K562 (cell line): ENCODE results near the gene GTPBP6. TPM values are rescaled to one million over a fixed set of nuclear protein-coding genes. Genes with fewer than 3 reads are reported as not detected.

Experiments
- ARID1B ChIP-seq: fragments of 450-650 bp; IDR thresholded peaks from 2 replicates; pipeline ENCODE4 v1.6.1; 2016; ENCODE audit warnings: antibody characterized with exemption, mild to moderate bottlenecking, inconsistent platforms
- ATF2 ChIP-seq: sonication (generic); formaldehyde crosslinking; IDR thresholded peaks from 2 replicates; pipeline ENCODE4 v1.8.1; 2022; ENCODE audit warnings: missing genetic modification reagents
- C11orf30 ChIP-seq: fragments of 450-650 bp; IDR thresholded peaks from 2 replicates; pipeline ENCODE4 v1.6.1; 2016; ENCODE audit warnings: low read depth, mild to moderate bottlenecking
- CREB5 ChIP-seq: fragments of 250-450 bp; sonication (Bioruptor Pico); IDR thresholded peaks from 2 replicates; pipeline ENCODE4 v1.5.0; 2020; ENCODE audit warnings: mild to moderate bottlenecking
- DMBX1 ChIP-seq: fragments of 250-450 bp; sonication (Bioruptor Pico); IDR thresholded peaks from 2 replicates; pipeline ENCODE4 v1.8.0; 2022; ENCODE audit warnings: inconsistent platforms, mild to moderate bottlenecking, moderate library complexity, borderline replicate concordance
- HINFP ChIP-seq: fragments of 450-650 bp; conservative IDR thresholded peaks from 2 replicates; pipeline ENCODE4 v1.6.1; 2016; ENCODE audit warnings: missing genetic modification characterization, low read depth, mild to moderate bottlenecking, control low read depth, missing compliant biosample characterization
- HNRNPL ChIP-seq: fragments of 200-400 bp; formaldehyde crosslinking; IDR thresholded peaks from 2 replicates; pipeline ENCODE4 v1.6.1; 2017; ENCODE audit warnings: low read depth, mild to moderate bottlenecking, low read length
- KLF13 ChIP-seq: fragments of 450-650 bp; IDR thresholded peaks from 2 replicates; pipeline ENCODE4 v1.6.1; 2016; ENCODE audit warnings: missing genetic modification characterization, low read depth, mild to moderate bottlenecking, missing compliant biosample characterization, moderate library complexity, borderline replicate concordance
- MEF2A ChIP-seq: IDR thresholded peaks from 2 replicates; pipeline ENCODE4 v1.6.1; 2011; ENCODE audit warnings: low read depth, mild to moderate bottlenecking, low read length, moderate library complexity; ENCODE audit not compliant: control insufficient read depth
- NCOA4 ChIP-seq: fragments of 450-650 bp; IDR thresholded peaks from 2 replicates; pipeline ENCODE4 v1.6.1; 2018; ENCODE audit warnings: mild to moderate bottlenecking; ENCODE audit not compliant: partially characterized antibody
- NR1H2 ChIP-seq: sonication (generic); formaldehyde crosslinking; IDR thresholded peaks from 2 replicates; pipeline ENCODE4 v1.4.0; 2020; ENCODE audit warnings: mild to moderate bottlenecking, missing genetic modification reagents
- RBFOX2 ChIP-seq: fragments of 200-400 bp; formaldehyde crosslinking; IDR thresholded peaks from 2 replicates; pipeline ENCODE4 v1.6.1; 2017; ENCODE audit warnings: low read depth, mild to moderate bottlenecking, low read length, moderate library complexity
- SAP30 ChIP-seq: fragments of 200-600 bp; sonication (generic); IDR thresholded peaks from 2 replicates; pipeline ENCODE4 v1.6.1; 2012; ENCODE audit warnings: borderline replicate concordance, low read depth, mild to moderate bottlenecking, moderate library complexity, low read length, control low read depth, inconsistent platforms; ENCODE audit not compliant: insufficient read depth, poor library complexity, severe bottlenecking
- SLC30A9 ChIP-seq: fragments of 250-450 bp; sonication (Bioruptor Pico); IDR thresholded peaks from 2 replicates; pipeline ENCODE4 v1.8.0; 2022; ENCODE audit warnings: mild to moderate bottlenecking, moderate library complexity
- TARDBP ChIP-seq: fragments of 450-650 bp; IDR thresholded peaks from 2 replicates; pipeline ENCODE4 v1.6.1; 2016
- TEAD1 ChIP-seq, 2 experiments: fragments of 450-650 bp in 1 of 2; sonication (generic) in 1 of 2; formaldehyde crosslinking; IDR thresholded peaks; 2 replicates each; pipeline versions ENCODE4 v1.4.0 to v1.8.0; 2020 to 2022; ENCODE audit warnings: mild to moderate bottlenecking in 2 of 2, missing genetic modification reagents in 1 of 2
- XRCC3 ChIP-seq: fragments of 450-650 bp; IDR thresholded peaks from 2 replicates; pipeline ENCODE4 v1.6.1; 2017; ENCODE audit warnings: mild to moderate bottlenecking, moderate library complexity
- ZBTB17 ChIP-seq: fragments of 450-650 bp; formaldehyde crosslinking; IDR thresholded peaks from 2 replicates; pipeline ENCODE4 v1.4.0; 2020; ENCODE audit warnings: mild to moderate bottlenecking
- ZFP91 ChIP-seq: sonication (generic); formaldehyde crosslinking; IDR thresholded peaks from 2 replicates; pipeline ENCODE4 v1.8.0; 2022; ENCODE audit warnings: mild to moderate bottlenecking, missing genetic modification reagents
- ZNF41 ChIP-seq: fragments of 250-450 bp; sonication (Bioruptor Pico); conservative IDR thresholded peaks from 2 replicates; pipeline ENCODE4 v1.4.0; 2020; ENCODE audit warnings: mild to moderate bottlenecking
- ZNF644 ChIP-seq: fragments of 200-800 bp; sonication (Bioruptor generic); IDR thresholded peaks from 2 replicates; pipeline ENCODE4 v1.6.1; 2016; ENCODE audit warnings: low read depth, missing genetic modification characterization, missing compliant biosample characterization
- ZNF75A ChIP-seq: fragments of 450-650 bp; formaldehyde crosslinking; IDR thresholded peaks from 2 replicates; pipeline ENCODE4 v1.4.0; 2020; ENCODE audit warnings: mild to moderate bottlenecking
- polyA plus RNA-seq, 8 experiments: library from polyadenylated mRNA; depleted of rRNA in 4 of 8; stranded (reverse) in 5 of 8; unstranded in 3 of 8; fragments of >200 nt; fragmentation: Nextera tagmentation in 2 of 8; fragmentation: Illumina TruSeq in 1 of 8; extraction: Ambion mirVana in 2 of 8; extraction: Trizol in 1 of 8; gene quantifications; 2 replicates each; pipeline versions ENCODE4 v1.2.1 to v1.2.3, GENCODE V29; 2011 to 2014; ENCODE audit warnings: inconsistent platforms in 1 of 8, missing spikeins in 1 of 8
- total RNA-seq, 7 experiments: library from RNA; depleted of rRNA in 6 of 7; stranded (reverse); fragments of >200 nt in 6 of 7; fragmentation: Illumina TruSeq in 2 of 7; extraction: Trizol in 2 of 7; gene quantifications; 2 replicates each; pipeline versions ENCODE4 v1.2.1 to v1.2.3, GENCODE V29; 2011 to 2021; ENCODE audit warnings: low replicate concordance in 1 of 7

Gene GTPBP6
- total and polyA plus RNA-seq, 9 of the 15 experiments (the other 6 are each of a cell fraction or from before 2014, with no cell fraction given): 0.24 to 35.2 (median 8.0) TPM

- TF ChIP-seq HINFP (tag): no peak
- TF ChIP-seq SLC30A9 (CRISPR knock-in tag): no peak
- TF ChIP-seq NCOA4: no peak
- TF ChIP-seq XRCC3: no peak
- TF ChIP-seq HNRNPL: no peak
- TF ChIP-seq KLF13 (tag): no peak
- no peak for TF ChIP-seq ZBTB17
- TF ChIP-seq TARDBP: no peak
- TF ChIP-seq TEAD1 (CRISPR knock-in tag; IDR thresholded peaks at IDR 0.05): 0 out of 4 replicates have a peak, but pooled peaks of 1 of the 2 experiments have one; percentile 24
- no peak for TF ChIP-seq ATF2
- no peak for TF ChIP-seq MEF2A
- TF ChIP-seq NR1H2 (CRISPR knock-in tag): no peak
- no peak for TF ChIP-seq ZNF75A (CRISPR knock-in tag)
- no peak for TF ChIP-seq DMBX1 (CRISPR knock-in tag)
- peak; percentile 50 for TF ChIP-seq SAP30
- TF ChIP-seq ARID1B: no peak
- no peak for TF ChIP-seq C11orf30
- no peak for TF ChIP-seq ZNF41 (CRISPR knock-in tag)
- peak; percentile 75 for TF ChIP-seq RBFOX2
- TF ChIP-seq ZNF644 (tag): no peak
- no peak for TF ChIP-seq ZFP91 (CRISPR knock-in tag)
- no peak for TF ChIP-seq CREB5
Observed at GRCh38 chrX:318068-318738, 393 bp downstream of the GTPBP6 start (continued).
